IPS DF 19.7 (cell line): Measurements from ENCODE around the gene HNRNPH1.

Experiments
- DNase-seq: peaks from one replicate; pipeline ENCODE4 v3.0.0-alpha.2; 2013; ENCODE audit warnings: low read depth, low spot score

Gene HNRNPH1

DNA sequence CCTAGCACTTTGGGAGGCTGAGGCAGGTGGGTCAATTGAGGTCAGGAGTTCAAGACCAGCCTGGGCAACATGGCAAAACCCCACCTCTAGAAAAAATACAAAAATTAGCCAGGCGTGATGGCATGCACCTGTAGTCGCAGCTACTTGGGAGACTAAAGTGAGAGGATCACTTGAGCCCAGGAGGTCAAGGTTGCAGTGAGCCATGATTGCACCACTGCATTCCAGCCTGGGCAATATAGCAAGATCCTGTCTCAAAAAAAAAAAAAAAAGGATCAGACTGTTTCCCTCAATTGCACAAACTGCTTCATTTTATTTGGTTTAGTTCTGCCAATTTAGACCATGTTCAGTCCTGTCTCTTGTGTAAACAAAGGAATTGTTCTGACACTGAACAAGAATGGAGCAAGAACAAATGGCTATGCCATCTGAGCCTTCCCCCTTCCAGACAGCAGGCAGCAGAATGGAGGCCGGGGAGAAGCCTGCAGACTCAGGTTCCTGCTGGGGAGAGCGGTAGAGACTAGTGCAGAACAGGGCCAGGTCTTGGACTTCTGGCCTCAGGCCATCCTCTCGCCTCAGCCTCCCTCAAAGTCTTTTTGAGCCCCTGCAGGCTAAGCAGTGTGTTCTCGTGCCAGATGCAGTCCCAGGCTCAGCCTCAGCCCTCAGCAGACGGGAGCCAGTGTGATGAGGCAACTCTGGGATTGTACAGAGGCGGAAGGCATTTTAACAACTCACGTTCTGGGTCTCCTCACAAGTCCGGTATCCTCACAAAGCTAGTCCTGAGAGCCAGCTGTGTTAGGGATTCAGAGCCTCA, 18.2 kb downstream of the HNRNPH1 start:
- DNase-seq, result no peak

DNA sequence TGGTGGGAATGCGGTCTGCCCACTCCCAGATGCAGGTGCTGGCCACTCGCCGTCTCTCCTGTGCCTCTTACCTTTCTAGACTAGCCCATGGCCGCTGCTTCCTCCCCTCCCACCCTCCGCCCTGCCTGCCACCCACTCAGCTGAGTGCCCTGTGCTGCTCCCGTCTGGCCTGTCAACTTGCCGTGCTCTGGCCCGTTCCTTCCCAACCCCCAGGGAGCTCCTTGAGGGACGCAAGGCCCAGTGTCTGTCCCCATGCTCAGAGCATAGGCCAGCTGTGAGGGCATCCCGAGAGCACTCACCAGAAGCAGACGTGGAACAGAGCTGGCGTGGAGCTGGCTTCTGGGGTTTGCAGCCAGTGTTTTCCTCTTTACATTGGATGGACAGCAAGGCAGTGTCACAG, 20.2 kb downstream of the HNRNPH1 start:
- no peak for DNase-seq

DNA sequence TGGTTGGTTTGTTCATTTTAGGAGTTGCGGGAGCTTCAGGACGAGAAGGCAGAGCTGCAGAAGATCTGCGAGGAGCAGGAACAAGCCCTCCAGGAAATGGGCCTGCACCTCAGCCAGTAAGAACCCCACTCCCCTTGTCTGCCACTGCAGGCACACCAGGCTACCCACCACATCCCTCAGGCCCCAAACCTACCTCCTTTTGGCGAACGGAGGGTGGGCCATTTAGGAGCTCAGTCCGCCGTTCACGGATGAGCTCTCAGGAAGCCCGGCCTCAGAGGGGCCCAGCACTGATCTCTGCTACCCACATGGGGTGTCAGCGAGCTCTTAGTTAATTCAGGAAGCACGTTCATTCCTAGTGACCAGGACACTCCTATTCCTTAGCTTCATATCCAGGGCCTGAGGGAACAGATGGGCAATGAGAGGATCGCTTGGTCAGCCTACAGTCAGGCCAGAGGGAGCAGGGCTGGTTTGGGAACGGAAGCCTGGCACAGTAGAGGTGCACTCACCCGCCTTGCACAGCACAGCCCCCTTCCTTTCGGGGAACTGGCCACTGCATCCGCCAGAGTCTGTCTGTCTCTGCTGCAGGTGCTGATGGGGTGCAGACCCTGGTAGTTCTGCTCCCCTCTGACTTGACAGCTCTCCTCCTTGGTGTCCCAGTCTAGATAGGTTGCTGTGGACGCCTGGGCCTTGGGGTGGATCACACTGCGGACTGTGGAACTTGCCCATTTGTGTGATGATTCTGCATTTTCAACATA, 21.4 kb downstream of the HNRNPH1 start:
- no peak for DNase-seq

DNA sequence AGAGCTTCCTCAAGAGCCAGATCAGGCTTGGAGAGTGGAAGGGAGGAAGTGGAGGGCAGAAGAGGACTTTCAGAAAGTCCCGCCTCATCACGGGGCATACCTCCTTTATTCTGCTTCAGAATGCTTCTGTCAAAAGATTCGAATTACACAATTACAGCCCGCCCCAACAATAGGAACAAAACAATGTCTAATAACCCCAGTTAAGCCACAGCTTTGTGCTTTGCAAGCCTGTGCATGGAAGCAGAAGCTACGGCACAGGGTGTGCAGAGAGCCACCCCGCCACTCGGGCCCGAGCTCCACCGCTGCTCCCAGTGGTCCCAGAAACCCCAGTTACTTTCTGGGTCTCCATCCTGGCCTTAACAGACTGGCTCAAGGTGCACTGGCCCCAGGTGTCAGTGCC, 23.5 kb downstream of the HNRNPH1 start:
- DNase-seq, result no peak

DNA sequence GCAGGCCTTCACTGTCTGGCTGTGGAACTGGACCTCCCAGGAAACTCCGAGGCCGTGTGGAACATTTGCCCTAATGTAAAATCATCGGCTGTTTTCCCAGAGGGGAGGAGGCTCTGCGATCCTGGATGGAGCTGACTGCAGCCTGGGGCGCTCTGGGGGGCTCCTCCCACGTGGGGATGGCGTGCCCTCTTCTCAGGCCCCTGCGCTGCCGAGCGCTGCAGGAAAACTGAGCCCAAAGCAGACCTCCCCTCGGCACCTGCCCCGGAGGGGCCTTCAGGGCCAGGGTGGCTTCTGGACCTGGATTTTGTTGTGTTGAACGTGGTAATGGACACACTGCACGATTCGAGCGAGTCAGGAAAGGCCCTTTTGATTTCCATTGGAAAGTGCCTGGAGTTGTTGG, 23.9 kb downstream of the HNRNPH1 start:
- DNase-seq, result no peak

DNA sequence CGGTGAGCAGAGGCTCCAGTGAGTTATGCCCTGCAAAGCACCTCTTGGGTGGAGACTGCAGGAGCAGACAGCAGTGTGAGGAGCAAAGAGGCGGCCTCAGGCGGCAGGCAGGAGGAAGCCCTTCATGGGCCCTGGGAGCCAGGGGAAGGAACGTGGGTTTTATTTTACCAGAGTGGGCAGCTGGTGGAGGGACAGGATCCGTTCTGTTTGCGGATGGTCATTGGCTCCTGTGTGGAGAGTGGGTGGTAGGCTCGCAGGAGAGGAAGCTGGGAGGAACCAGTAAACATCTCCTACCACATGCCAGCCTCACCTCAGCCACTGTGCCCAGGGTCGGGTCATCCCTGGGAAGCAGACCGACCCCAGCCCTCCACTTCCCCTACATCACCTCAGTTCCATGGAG, 24.4 kb downstream of the HNRNPH1 start:
- DNase-seq, result no peak

DNA sequence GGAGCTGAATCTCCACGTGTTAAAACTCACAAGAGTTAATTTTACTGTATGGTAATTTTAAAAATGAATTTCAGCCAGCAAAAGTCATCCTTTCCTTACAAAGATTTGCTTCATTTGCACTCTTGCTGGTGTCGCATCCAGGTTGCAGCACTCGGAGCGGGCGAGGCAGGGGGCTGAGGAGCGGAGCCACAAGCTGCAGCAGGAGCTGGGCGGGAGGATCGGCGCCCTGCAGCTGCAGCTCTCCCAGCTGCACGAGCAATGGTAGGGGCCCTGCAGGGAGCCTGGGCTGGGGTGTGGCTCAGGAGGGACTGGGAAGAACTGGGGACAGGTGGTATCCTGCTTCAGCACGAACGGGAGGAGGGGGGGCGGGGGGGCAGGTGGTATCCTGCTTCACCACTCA, 27.1 kb downstream of the HNRNPH1 start:
- DNase-seq, result no peak

DNA sequence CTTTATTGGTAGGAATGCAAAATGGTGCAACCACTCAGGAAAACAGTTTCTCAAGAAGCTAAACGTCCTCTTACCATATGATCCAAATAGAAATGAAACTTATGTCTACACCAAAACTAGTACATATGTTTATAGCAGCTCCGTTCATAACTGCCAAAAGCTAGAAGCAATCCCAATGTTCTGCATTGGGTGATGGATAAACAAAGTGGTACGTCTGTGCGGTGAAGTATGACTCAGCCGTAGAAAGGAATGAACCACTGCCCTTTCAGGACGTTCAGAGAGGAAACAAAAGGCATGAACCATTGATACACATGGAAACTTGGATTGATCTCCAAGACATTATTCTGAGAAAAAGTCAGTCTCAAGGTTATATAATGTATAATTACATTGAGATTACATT, 27.6 kb downstream of the HNRNPH1 start:
- DNase-seq, result no peak

DNA sequence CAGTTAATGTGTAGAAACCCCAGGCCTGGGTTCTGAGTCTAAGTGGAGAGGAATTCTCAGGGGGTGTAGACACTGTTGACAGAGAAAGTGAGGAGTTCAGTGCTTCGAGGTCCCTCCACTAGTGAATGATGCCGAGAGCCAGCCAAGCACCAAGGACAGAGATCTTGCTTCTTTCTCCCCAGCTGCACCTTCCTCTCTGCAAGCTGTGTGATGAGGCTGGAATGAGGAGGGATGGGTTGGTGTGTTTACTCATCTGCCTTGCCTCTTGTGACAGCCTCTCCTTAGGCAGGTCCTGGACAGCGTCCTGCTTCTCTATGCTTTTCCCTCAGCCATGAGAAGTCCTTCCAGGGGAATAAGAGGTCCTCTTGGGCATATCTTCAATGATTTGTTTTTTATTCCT, 35.3 kb downstream of the HNRNPH1 start:
- DNase-seq, result no peak

DNA sequence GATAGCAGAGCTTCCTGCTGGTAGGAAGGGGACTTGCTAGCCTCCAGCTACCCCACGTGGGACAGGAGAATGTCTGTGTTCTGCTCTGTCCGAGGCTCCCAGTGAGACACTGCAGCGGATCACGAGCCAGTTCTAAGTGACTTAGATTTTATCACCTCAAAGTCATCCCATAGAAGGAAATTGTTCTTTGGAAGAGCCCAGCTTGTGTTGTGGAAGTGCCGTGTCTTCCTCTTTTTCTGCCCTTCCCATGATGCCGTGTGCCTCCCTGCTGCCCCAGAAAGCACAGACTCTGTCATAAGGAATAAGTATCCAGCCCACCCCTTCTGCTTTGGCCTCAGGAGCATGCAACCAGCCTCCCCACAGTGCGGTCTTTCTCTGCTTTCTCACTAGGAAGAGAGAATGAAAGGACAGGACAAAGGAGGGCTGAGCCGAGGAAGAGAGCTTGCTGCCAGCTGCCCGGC, 37.5 kb downstream of the HNRNPH1 start:
- DNase-seq, result no peak

DNA sequence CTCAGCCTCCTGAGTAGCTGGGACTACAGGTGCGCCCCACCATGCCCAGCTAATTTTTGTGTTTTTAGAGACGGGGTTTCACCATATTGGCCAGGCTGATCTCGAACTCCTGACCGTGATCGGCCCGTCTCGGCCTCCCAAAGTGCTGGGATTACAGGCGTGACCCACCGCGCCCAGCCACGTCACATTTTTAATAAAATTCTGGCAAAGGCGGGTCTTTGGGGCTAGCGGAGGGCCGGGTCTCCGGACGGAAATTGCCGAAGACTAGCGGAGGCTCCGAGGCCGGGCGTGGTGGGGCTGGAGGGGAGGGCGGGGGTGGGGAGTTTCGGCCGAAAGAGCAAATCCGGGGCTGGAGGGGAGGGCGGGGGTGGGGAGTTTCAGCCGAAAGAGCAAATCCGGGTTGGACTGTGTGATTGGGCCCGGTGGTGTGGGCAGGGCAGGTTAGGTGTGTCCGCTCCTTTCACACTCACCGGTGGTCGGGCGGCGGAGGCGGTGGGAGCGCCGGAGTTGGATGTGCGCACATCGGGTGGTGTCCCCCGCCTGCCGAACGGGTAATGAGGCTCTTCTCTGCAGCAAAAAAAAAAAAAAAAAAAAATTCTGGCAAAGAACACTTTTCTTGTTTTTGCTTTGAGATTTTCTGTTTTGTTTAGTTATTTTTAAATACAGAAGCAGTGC, 46.0 kb downstream of the HNRNPH1 start:
- no peak for DNase-seq

DNA sequence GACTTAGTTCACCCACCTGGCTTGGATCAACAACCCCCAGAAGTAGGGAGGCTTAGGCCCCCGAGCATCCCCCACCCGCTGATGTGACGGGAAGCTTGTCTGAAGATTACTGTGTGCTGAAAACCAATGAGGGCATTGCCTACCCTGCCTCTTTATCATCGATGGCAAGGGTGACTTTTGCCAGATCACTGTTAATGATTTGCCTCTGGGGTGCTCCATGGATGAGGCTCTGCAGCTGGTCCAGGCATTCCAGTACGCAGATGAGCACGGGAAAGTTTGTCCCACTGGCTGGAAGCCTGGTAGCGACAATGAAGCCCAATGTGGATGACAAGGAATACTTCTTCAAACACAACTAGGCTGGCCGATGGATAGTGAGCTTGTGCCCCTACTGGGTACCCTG, 51.1 kb downstream of the HNRNPH1 start:
- no peak for DNase-seq

DNA sequence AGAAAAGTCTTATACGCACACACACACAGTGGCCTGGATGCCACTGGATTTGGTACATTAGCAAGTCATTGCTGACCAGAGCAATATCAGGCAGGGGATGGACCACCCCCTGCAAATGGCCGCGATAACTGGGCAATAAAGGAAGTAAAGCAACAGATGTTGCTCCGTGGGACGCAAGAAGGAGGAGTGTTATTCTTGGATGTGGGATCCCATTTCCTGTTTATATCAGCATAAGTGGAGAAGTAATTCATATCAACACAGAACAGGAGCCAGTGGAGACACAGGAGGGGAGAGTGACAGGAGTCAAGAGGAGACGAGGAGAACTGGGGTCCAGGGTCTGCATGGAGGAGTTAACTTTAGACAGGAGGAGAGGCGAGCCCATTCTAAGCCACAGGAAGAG, 54.8 kb downstream of the HNRNPH1 start:
- DNase-seq, result no peak

DNA sequence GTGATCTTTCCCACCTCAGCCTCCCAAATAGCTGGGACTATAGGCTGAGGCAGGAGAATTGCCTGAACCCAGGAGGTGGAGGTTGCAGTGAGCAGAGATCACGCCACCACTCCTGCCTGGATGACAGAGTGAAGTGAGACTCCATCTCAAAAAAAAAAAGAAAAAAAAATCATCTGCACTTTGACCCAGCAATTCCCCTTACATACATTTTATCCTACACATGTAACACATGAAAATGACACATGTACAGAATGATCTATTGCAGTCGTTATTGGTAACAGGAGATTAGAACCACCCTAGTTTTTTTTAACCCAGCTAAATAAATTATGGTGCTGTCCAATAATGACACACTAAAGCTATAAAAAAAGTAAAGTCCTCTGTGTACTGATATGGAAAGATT, 58.9 kb downstream of the HNRNPH1 start:
- no peak for DNase-seq
